Activated gamma-delta T cell treated with anti-CD3 and anti-CD28 coated beads, Interleukin-2, amount 50 U/mL, for 16 hours (primary cell): Measurements from ENCODE around the gene SMIM45.

Experiments
- DNase-seq: peaks from one replicate; pipeline ENCODE4 v3.0.0-alpha.2; 2020; ENCODE audit warnings: low read depth

The SMIM45 gene

GRCh38 chr22:42001706-42002105, 49.8 kb downstream of the SMIM45 start:
- no peak for DNase-seq

- DNase-seq, result no peak
Measured at GRCh38 chr22:42007922-42008321, 56.0 kb downstream of the SMIM45 start.
